ENCODE data around the gene PCP2.

GRCh38 chr19:7679771-7680605 is 46.5 kb upstream of the PCP2 start:
- TF ChIP-seq CTCF (conservative IDR thresholded peaks at IDR 0.05; ENCODE audit: low read depth, low read length): no peak
- no peak for TF ChIP-seq EZH2 (IDR thresholded peaks at IDR 0.05; ENCODE audit: low read length, unreplicated experiment)
